Esophagus squamous epithelium (tissue), 4 donors: ENCODE results near the gene SCOC.

ENCODE experiments used
- CTCF ChIP-seq, 6 experiments: fragments of 450-650 bp in 4 of 6; fragments of 200-600 bp in 2 of 6; sonication (generic) in 2 of 6; IDR thresholded peaks; one replicate each; pipeline ENCODE4 v1.5.1; 2016 to 2019; ENCODE audit warnings: antibody characterized with exemption in 6 of 6, mild to moderate bottlenecking in 4 of 6, moderate library complexity in 4 of 6
- POLR2A ChIP-seq, 4 donors: fragments of 450-650 bp; IDR thresholded peaks; one replicate each; pipeline ENCODE4 v1.6.1; 2017; ENCODE audit warnings: antibody characterized with exemption in 4 of 4, mild to moderate bottlenecking in 4 of 4, moderate library complexity in 3 of 4

DNA sequence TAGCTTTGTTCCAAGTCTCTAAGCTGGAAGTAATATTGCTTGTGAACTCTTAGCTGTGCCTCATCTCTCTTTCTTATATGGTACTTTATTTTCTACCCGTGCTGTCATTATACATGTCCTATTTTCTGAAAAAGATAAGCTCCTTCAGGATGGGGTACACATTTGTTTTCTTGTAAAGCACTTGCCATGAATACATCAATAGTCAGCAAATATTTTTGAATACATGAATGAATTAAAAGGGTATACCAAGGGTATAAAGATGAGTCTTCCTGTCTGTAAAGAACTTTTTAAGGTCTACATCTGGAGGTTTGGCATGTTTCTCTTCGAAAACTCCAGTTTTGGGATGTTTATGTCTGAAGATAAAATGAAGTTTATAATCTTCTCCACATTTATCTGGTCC lies 26.7 kb downstream of the SCOC start:
- TF ChIP-seq CTCF (IDR thresholded peaks at IDR 0.05): no peak
- TF ChIP-seq POLR2A (IDR thresholded peaks at IDR 0.05): no peak
